ENCODE measurements around the gene NHLRC2. TPM values are rescaled to one million over a fixed set of nuclear protein-coding genes. Genes with fewer than 3 reads are reported as not detected.
A peak's percentile ranks its signal among the peaks of the same experiment; 100 is the strongest.

The NHLRC2 gene
- total and polyA plus RNA-seq, 2 of the 13 experiments (the other 11 are each of a cell fraction or from before 2014, with no cell fraction given) = 7.6 to 12.7 TPM

GRCh38 chr10:113947184-113948041 lies 93.0 kb downstream of the NHLRC2 start:
- Histone ChIP-seq H2AFZ (ENCODE audit: low read length) (no peak overlapping the region), H3K9ac (ENCODE audit: insufficient read depth, low read depth, low read length) (no peak overlapping the region), H3K79me2 (ENCODE audit: insufficient read depth, low read length) (no peaks in the 10 kb centered on the region), H3K4me1 (ENCODE audit: insufficient read depth, low read length) (peaks cover 9% of the 10 kb centered on the region), H3K27ac (ENCODE audit: extremely low read length, insufficient read depth, low read length) (no peak overlapping the region), H4K20me1 (ENCODE audit: insufficient read depth, low read length) (no peaks in the 10 kb centered on the region), H3K4me2 (ENCODE audit: low read depth, low read length) (no peak overlapping the region; the same call in 1 of the 2 replicates), H3K27me3 (ENCODE audit: control insufficient read depth in 1 of 2, insufficient read depth in 2 of 2, low read length in 2 of 2) (no peaks in the 10 kb centered on the region), H3K4me3 (replicated peaks in 1 of 3; ENCODE audit: insufficient read depth in 1 of 3, low read depth in 2 of 3, low read length in 3 of 3) (no peak overlapping the region), H3K36me3 (replicated peaks in 1 of 2; ENCODE audit: control insufficient read depth in 1 of 2, insufficient read depth in 2 of 2, low read length in 2 of 2) (no peaks in the 10 kb centered on the region), H3K9me3 (ENCODE audit: low read length) (no peaks in the 10 kb centered on the region)
- 35% methylated on average over 9 of the region's 12 CpGs for WGBS (ENCODE audit: low lambda C conversion rate)
- no TSS peak for BruUV-seq (replicated peaks)
- FAIRE-seq = no peak
- ChIA-PET CTCF (ENCODE audit: low intra/inter-chr PET ratio, low total read pairs) (no interaction called here), POLR2A (no interaction called here)
- TF ChIP-seq LRRFIP1 (CRISPR knock-in tag; conservative IDR thresholded peaks at IDR 0.05) = no peak
- no peak for TF ChIP-seq SIN3B (IDR thresholded peaks at IDR 0.05; ENCODE audit: low read length)
- TF ChIP-seq MNT (IDR thresholded peaks at IDR 0.05) = peak; percentile 91
- no peak for TF ChIP-seq CTCF (CRISPR knock-in tag; IDR thresholded peaks at IDR 0.05)
- intact Hi-C loops (cut with micrococcal nuclease; ENCODE audit: unreplicated experiment) = no loop called here
- no peak; the same call in 1 of the 3 replicates for ATAC-seq
- no peak for DNase-seq (ENCODE audit: low spot score)
- in situ Hi-C loops (cut with HindIII; ENCODE audit: extremely low pct_ligation_motif_present, low pct_unique_long_range_greater_than_20kb) = no loop called here
